GM21529 (cell line): ENCODE measurements around the gene TBC1D32.
"Not testable (repeated sequence)": the region's sequence is repeated elsewhere in the genome, so short reads cannot be mapped to it uniquely, and the experiment has no call there.

Experiments
- ATAC-seq: cut with Tn5 transposase; IDR thresholded peaks from one replicate; pipeline ENCODE4 v1.9.1; 2021; ENCODE audit not compliant: unreplicated experiment

Gene TBC1D32

GRCh38 chr6:121334299-121335086 lies at the start of gene TBC1D32:
TSS of gene TBC1D32 (minus strand) at chr6:121334480. CDS start at chr6:121334430, 50 bp downstream.
- peak; percentile 91 for ATAC-seq

- ATAC-seq: no peak
Observed at GRCh38 chr6:121383478-121383877, 49.2 kb upstream of the TBC1D32 start.

- ATAC-seq: no peak
Observed at GRCh38 chr6:121382467-121383121, 48.3 kb upstream of the TBC1D32 start.

- ATAC-seq: no peak
Observed at GRCh38 chr6:121376411-121376810, 42.1 kb upstream of the TBC1D32 start.

- not testable (repeated sequence) for ATAC-seq
Observed at GRCh38 chr6:121374219-121374618, 39.9 kb upstream of the TBC1D32 start.

- ATAC-seq: no peak
Observed at GRCh38 chr6:121365536-121366521, 31.5 kb upstream of the TBC1D32 start.

- no peak for ATAC-seq
Observed at GRCh38 chr6:121356575-121356974, 22.3 kb upstream of the TBC1D32 start.

GRCh38 chr6:121354764-121355163 lies 20.5 kb upstream of the TBC1D32 start:
- no peak for ATAC-seq

GRCh38 chr6:121352941-121353340 lies 18.7 kb upstream of the TBC1D32 start:
- ATAC-seq: no peak

- no peak for ATAC-seq
Observed at GRCh38 chr6:121351916-121352315, 17.6 kb upstream of the TBC1D32 start.

- no peak for ATAC-seq
Observed at GRCh38 chr6:121349596-121349995, 15.3 kb upstream of the TBC1D32 start.

- ATAC-seq: no peak
Observed at GRCh38 chr6:121347484-121347883, 13.2 kb upstream of the TBC1D32 start.

- ATAC-seq: no peak
Observed at GRCh38 chr6:121344539-121344938, 10.3 kb upstream of the TBC1D32 start.

- no peak for ATAC-seq
Observed at GRCh38 chr6:121339639-121340226, 5.5 kb upstream of the TBC1D32 start.

GRCh38 chr6:121338956-121339355 lies 4.7 kb upstream of the TBC1D32 start:
- no peak for ATAC-seq

GRCh38 chr6:121338366-121338765 lies 4.1 kb upstream of the TBC1D32 start:
- ATAC-seq: no peak

GRCh38 chr6:121335087-121336008 lies 1.1 kb upstream of the TBC1D32 start:
- ATAC-seq: no peak

- ATAC-seq: not testable (repeated sequence)
Observed at GRCh38 chr6:121333694-121334093, 586 bp downstream of the TBC1D32 start.

GRCh38 chr6:121333196-121333595 lies 1.1 kb downstream of the TBC1D32 start:
- no peak for ATAC-seq

- no peak for ATAC-seq
Observed at GRCh38 chr6:121330516-121330915, 3.8 kb downstream of the TBC1D32 start.
